ENCODE data around the gene IFNA14.
"Not testable (repeated sequence)": the region's sequence is repeated elsewhere in the genome, so short reads cannot be mapped to it uniquely, and the experiment has no call there.

Gene IFNA14

DNA sequence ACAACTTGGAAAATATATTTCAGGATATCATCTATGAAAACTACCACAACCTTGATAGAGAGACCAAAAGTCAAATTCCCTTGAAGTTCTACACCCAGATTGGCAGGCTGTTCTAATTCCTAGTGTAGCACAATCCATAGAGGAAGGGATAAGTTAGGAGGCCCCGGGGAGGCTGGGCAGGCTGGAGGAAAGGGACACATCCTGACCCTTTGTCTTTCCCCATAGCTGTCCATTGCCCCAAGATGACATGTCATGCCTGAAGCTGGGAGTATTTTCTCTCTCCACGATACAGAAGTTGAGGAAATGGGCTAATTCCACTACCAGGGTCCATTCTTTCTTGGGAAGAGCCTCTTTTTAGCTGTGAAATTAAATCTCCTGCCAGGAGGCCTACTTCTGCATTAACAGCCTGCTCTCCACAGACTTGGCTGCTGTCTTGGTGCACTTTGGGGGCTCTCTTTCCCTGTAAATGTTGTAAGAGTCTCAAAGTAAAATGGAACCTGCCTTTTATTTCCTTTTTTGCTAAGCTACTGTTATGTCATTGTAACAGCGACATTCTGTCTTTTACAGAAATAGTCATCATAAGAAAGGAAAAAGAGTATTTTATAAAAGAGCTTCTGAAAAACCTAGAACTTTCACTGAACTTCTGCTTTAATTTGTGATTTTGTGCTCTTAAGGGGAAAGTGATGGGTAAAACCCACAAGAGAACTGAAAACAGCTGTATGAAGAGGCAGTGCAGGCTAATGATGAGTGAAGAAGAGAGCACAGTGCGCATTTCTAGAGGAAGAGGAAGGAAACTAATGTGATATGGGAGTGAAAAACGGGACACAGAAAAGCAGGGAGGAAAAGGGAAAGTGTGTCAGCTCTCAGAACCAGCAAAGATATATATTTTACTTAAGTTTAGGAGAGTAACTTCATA, 26.1 kb downstream of the IFNA14 start:
- DNase-seq: not testable (repeated sequence)

DNA sequence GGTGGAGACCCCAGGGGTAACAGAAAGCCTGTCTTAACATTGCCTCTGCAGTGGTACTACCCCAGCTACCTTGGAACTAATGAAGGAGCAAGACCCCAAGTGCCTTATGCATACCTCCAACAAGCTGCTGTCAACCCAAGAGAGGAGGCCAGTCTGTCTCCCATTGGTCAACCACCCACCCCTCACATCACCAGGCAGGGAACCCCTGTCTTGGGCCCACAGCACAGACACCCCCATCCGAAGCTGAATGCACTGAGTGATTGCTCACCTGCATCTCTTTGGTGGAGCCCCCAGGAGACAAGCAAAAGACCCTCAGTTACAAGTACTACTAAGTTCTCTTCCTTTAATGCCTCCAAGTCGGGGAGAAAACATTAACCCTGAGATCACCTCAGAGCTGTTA, 27.6 kb downstream of the IFNA14 start:
- not testable (repeated sequence) for DNase-seq

DNA sequence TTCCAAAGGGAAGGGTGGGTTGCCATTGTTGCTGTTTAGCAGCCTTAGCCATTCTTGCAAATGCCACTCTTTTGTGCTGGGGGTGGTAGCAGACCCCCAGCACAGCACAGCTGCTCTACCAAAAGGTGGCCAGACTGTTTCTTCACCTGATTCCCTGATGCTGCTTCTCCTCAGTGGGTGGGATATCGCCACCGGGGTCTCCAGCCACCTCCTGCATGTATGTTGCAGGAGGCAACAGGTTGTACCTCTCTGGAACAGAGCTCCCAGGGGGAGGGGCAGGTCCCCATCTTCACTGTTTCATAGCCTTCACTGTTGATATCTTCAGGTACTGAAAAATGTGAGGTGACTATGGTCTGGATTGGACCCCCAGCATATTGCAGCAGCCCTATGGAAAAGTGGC, 29.0 kb downstream of the IFNA14 start:
- DNase-seq: not testable (repeated sequence)

DNA sequence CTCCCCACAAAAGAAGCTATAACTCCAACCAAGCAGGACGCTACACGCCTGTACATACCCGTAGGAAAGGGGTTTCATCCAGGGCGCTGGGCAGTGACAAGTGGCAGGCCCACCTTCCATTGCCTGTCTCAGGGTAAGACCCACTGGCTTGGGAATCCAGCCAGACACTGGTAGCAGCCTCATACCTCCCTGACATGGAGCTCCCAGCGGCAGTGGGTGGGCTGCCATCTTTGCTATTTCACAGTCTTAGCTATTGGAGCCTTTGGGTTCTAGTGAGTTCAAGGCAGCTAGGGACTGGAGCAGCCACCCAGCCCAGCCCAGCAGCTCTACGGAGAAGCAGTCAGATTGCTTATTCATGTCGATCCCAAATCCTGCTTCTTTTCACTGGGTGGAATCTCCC, 29.5 kb downstream of the IFNA14 start:
- no peak for DNase-seq

DNA sequence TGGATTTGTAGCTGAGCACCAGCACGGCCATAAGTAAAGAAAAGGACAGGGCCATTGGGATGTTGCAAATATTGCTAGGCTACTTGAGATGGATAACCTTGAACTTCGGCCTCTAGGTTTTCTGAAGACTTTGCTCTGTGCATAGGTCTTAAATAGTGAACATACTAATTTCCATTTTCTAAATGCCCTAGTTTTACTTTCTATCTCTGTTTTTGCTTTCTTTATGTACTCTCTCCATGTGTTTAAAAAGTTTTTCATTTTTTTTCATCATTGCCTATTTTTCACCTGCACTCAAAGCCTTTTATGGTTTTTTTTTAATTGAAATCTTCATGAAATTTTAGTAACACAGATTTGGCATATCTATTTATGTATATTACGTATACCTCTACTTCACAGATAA, 32.8 kb downstream of the IFNA14 start, which contains the start of gene IFNA10:
Gene IFNA10 (minus strand): TSS at position 101 of the 400 bp plus-strand sequence. CDS start 46 bp downstream, at position 55.
- DNase-seq: not testable (repeated sequence)

DNA sequence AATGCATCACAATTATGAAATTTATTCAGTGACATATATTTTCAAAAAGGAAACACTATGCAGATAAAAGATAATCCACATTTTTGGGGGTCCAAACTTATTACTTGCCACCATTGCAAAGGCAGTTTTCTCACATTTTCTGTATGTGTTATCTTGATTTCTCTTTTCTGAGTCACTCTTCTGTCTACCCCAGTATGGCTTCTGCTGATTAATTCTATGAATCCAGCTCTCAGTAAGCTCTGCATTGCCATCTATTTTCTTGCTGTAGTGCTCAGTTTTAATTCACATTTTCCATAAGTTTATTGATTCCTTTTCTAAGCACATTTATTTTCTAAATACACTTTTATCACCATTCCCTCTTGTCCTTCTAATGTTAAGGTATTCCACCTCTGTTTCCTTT, 34.6 kb downstream of the IFNA14 start:
- no peak for DNase-seq

DNA sequence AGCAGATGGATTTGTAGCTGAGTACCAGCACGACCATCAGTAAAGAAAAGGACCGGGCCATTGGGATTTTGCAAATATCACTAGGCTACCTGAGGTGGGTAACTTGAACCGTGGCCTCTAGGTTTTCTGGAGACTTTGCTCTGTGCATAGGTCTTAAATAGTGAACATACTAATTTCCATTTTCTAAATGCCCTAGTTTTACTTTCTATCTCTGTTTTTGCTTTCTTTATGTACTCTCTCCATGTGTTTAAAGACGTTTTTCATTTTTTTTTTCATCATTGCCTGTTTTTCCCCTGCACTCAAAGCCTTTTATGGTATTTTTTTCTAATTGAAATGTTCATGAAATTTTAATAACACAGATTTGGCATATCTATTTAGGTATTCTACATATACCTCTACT, 37.7 kb downstream of the IFNA14 start, which contains the start of gene IFNA7:
Gene IFNA7 (minus strand): TSS at position 101 of the 400 bp plus-strand sequence. CDS start 40 bp downstream, at position 61.
- DNase-seq: not testable (repeated sequence)

DNA sequence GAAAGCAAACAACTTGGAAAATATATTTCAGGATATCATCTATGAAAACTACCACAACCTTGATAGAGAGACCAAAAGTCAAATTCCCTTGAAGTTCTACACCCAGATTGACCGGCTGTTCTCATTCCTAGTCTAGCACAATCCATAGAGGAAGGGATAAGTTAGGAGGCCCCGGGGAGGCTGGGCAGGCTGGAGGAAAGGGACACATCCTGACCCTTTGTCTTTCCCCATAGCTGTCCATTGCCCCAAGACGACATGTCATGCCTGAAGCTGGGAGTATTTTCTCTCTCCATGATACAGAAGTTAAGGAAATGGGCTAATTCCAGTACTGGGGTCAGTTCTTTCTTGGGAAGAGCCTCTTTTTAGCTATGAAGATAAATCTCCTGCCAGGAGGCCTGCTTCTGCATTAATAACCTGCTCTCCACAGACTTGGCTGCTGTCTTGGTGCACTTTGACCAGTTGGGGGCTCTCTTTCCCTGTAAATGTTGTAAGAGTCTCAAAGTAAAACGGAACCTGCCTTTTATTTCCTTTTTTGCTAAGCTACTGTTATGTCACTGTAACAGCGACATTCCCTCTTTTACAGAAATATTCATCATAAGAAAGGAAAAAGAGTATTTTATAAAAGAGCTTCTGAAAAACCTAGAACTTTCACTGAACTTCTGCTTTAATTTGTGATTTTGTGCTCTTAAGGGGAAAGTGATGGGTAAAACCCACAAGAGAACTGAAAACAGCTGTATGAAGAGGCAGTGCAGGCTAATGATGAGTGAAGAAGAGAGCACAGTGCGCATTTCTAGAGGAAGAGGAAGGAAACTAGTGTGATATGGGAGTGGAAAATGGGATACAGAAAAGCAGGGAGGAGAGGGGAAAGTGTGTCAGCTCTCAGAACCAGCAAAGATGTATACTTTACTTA, 44.7 kb downstream of the IFNA14 start:
- DNase-seq: not testable (repeated sequence)

Data from NCI-H2171 (cell line).